H9 (cell line): ENCODE results near the gene ARID1B. TPM values are rescaled to one million over a fixed set of nuclear protein-coding genes. Genes with fewer than 3 reads are reported as not detected.
A peak's percentile ranks its signal among the peaks of the same experiment; 100 is the strongest.

Experiments
- DNase-seq: peaks from one replicate; pipeline ENCODE4 v3.0.0-alpha.2; 2017
- H2AFZ ChIP-seq: one replicate; pipeline ENCODE4 v1.6.1; 2013; ENCODE audit warnings: mild to moderate bottlenecking, low read length, control low read depth, moderate library complexity
- H2AK5ac ChIP-seq: 2 replicates; pipeline ENCODE4 v1.6.1; 2013; ENCODE audit warnings: low read length, control low read depth, mixed read lengths; ENCODE audit not compliant: insufficient read length
- H2BK120ac ChIP-seq: one replicate; pipeline ENCODE4 v1.6.1; 2013; ENCODE audit warnings: low read depth, mild to moderate bottlenecking, low read length, control low read depth, inconsistent platforms; ENCODE audit not compliant: poor library complexity, severe bottlenecking
- H2BK12ac ChIP-seq: 2 replicates; pipeline ENCODE4 v1.6.1; 2013; ENCODE audit warnings: low read length, control low read depth, mixed read lengths, low read depth; ENCODE audit not compliant: insufficient read length
- H2BK15ac ChIP-seq: 2 replicates; pipeline ENCODE4 v1.6.1; 2013; ENCODE audit warnings: low read depth, low read length, control low read depth
- H2BK20ac ChIP-seq: one replicate; pipeline ENCODE4 v1.6.1; 2013; ENCODE audit warnings: low read depth, mild to moderate bottlenecking, low read length, control low read depth, inconsistent platforms; ENCODE audit not compliant: poor library complexity, severe bottlenecking
- H2BK5ac ChIP-seq: 2 replicates; pipeline ENCODE4 v1.6.1; 2013; ENCODE audit warnings: low read length, control low read depth, mixed read lengths; ENCODE audit not compliant: insufficient read length
- H3K14ac ChIP-seq: 2 replicates; pipeline ENCODE4 v1.6.1; 2013; ENCODE audit warnings: low read length, control low read depth; ENCODE audit not compliant: insufficient read depth
- H3K18ac ChIP-seq: 2 replicates; pipeline ENCODE4 v1.6.1; 2013; ENCODE audit warnings: low read depth, mild to moderate bottlenecking, mixed read lengths, low read length, control low read depth; ENCODE audit not compliant: insufficient read length
- H3K23ac ChIP-seq: 2 replicates; pipeline ENCODE4 v1.6.1; 2013; ENCODE audit warnings: low read length, control low read depth, mixed read lengths, low read depth; ENCODE audit not compliant: insufficient read length
- H3K23me2 ChIP-seq: 2 replicates; pipeline ENCODE4 v1.6.1; 2013; ENCODE audit warnings: low read depth, mild to moderate bottlenecking, mixed read lengths, low read length, control low read depth; ENCODE audit not compliant: insufficient read length, poor library complexity, severe bottlenecking
- H3K27ac ChIP-seq: 2 replicates; pipeline ENCODE4 v1.5.1; 2013; ENCODE audit warnings: low read length, control low read depth, mixed read lengths, low read depth; ENCODE audit not compliant: insufficient read length
- H3K27me3 ChIP-seq: 2 replicates; pipeline ENCODE4 v1.6.1; 2013; ENCODE audit warnings: low read length, control low read depth, inconsistent platforms; ENCODE audit not compliant: insufficient read depth
- H3K4ac ChIP-seq: 2 replicates; pipeline ENCODE4 v1.6.1; 2013; ENCODE audit warnings: low read depth, mild to moderate bottlenecking, control low read depth, inconsistent platforms, low read length, moderate library complexity
- H3K4me1 ChIP-seq: 2 replicates; pipeline ENCODE4 v1.6.1; 2013; ENCODE audit warnings: low read length, control low read depth, inconsistent platforms; ENCODE audit not compliant: insufficient read depth
- H3K4me2 ChIP-seq: 2 replicates; pipeline ENCODE4 v1.6.1; 2013; ENCODE audit warnings: low read length, control low read depth, mixed read lengths; ENCODE audit not compliant: insufficient read length, insufficient read depth
- H3K56ac ChIP-seq: 2 replicates; pipeline ENCODE4 v1.6.1; 2013; ENCODE audit warnings: low read depth, mild to moderate bottlenecking, mixed read lengths, low read length, control low read depth; ENCODE audit not compliant: insufficient read length
- H3K79me1 ChIP-seq: 2 replicates; pipeline ENCODE4 v1.6.1; 2013; ENCODE audit warnings: low read depth, mild to moderate bottlenecking, moderate library complexity, low read length, control low read depth, inconsistent platforms; ENCODE audit not compliant: insufficient read depth, poor library complexity, severe bottlenecking
- H3K79me2 ChIP-seq: 2 replicates; pipeline ENCODE4 v1.6.1; 2013; ENCODE audit warnings: low read length, control low read depth, inconsistent platforms; ENCODE audit not compliant: insufficient read depth
- H3K9ac ChIP-seq: 2 replicates; pipeline ENCODE4 v1.6.1; 2013; ENCODE audit warnings: low read length, control low read depth, mixed read lengths; ENCODE audit not compliant: insufficient read length; ENCODE audit errors: extremely low read depth
- H3K9me3 ChIP-seq: one replicate; pipeline ENCODE4 v1.6.1; 2013; ENCODE audit warnings: low read depth, low read length, inconsistent platforms; ENCODE audit not compliant: control insufficient read depth
- H3T11ph ChIP-seq: one replicate; pipeline ENCODE4 v1.6.1; 2013; ENCODE audit warnings: mild to moderate bottlenecking, low read length, control low read depth, inconsistent platforms
- H4K20me1 ChIP-seq: one replicate; pipeline ENCODE4 v1.6.1; 2013; ENCODE audit not compliant: control insufficient read depth, insufficient read length, insufficient read depth
- H4K5ac ChIP-seq: 2 replicates; pipeline ENCODE4 v1.6.1; 2013; ENCODE audit warnings: low read depth, mild to moderate bottlenecking, mixed read lengths, low read length, control low read depth; ENCODE audit not compliant: insufficient read length
- H4K8ac ChIP-seq: replicated peaks from 2 replicates; pipeline ENCODE4 v1.6.1; 2013; ENCODE audit warnings: low read length, control low read depth, mixed read lengths, low read depth; ENCODE audit not compliant: insufficient read length
- H4K91ac ChIP-seq: 2 replicates; pipeline ENCODE4 v1.6.1; 2013; ENCODE audit warnings: low read depth, mild to moderate bottlenecking, moderate library complexity, mixed read lengths, low read length, control low read depth; ENCODE audit not compliant: insufficient read length
- H3K27ac Mint-ChIP-seq, 3 experiments: 2 replicates in 2 of 3; 3 replicates in 1 of 3; pipeline ENCODE4 v1.8.0; 2020 to 2021; ENCODE audit warnings: mixed read lengths in 3 of 3, mild to moderate bottlenecking in 1 of 3, moderate library complexity in 1 of 3
- H3K27me3 Mint-ChIP-seq: 2 replicates; pipeline ENCODE4 v1.8.0; 2021; ENCODE audit warnings: low read depth, mild to moderate bottlenecking, moderate library complexity, mixed read lengths
- H3K36me3 Mint-ChIP-seq, 3 experiments: 2 replicates in 2 of 3; 3 replicates in 1 of 3; pipeline ENCODE4 v1.8.0; 2020 to 2021; ENCODE audit warnings: low read depth in 3 of 3, mixed read lengths in 3 of 3; ENCODE audit not compliant: insufficient read depth in 1 of 3
- H3K4me1 Mint-ChIP-seq, 2 experiments: 2 replicates each; pipeline ENCODE4 v1.8.0; 2020; ENCODE audit warnings: mixed read lengths in 2 of 2
- H3K4me3 Mint-ChIP-seq, 2 experiments: 2 replicates in 1 of 2; 3 replicates in 1 of 2; pipeline ENCODE4 v1.8.0; 2020 to 2021; ENCODE audit warnings: mild to moderate bottlenecking in 2 of 2, mixed read lengths in 2 of 2, moderate library complexity in 1 of 2
- H3K9me3 Mint-ChIP-seq, 2 experiments: 2 replicates in 1 of 2; 3 replicates in 1 of 2; pipeline ENCODE4 v1.8.0; 2020; ENCODE audit warnings: mild to moderate bottlenecking in 2 of 2, mixed read lengths in 2 of 2, moderate library complexity in 1 of 2
- WGBS: extraction: QIAGEN DNeasy Blood & Tissue Kit; methylation state at CpG from one replicate; pipeline ENCODE4 v1.1.7; 2013; ENCODE audit warnings: missing lambda C conversion rate, low lambda C conversion rate, mixed read lengths; ENCODE audit not compliant: insufficient read length; ENCODE audit errors: extremely low coverage; 5-methylcytosine and 5-hydroxymethylcytosine counted together
- total RNA-seq: library from RNA; stranded (reverse); gene quantifications from 2 replicates; pipeline ENCODE4 v1.2.1, GENCODE V29; 2021
- TF ChIP-seq, protein P1 (sequence below): fragments of 200-600 bp; sonication (generic); conservative IDR thresholded peaks from 3 replicates; pipeline ENCODE4 v1.8.0; 2021; ENCODE audit warnings: antibody characterized with exemption, mild to moderate bottlenecking

The ARID1B gene
- total RNA-seq, 1 experiment from 2014 or later: 88.2 TPM

DNA sequence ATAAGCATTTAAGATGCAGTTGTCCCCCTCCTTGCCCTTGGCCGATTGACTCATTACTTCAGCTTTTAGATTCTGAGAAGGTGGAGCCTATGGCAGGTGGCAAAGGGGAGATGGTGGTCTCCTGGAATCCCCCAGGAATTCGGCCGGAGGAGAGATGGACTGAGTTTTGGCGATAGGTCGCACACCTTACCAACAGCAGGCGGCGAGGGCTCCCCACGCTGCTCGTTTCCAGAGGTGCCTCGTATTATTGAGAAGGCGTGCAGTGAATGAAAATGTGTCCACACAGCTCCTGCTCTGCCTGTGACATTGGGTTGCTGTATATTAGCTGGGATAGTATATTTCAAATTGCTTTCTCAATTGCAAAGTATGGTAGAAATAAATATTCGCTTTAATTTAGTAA is 224.5 kb downstream of the ARID1B start:
- no peak overlapping the region for H4K91ac ChIP-seq
- no peak overlapping the region for H3T11ph ChIP-seq
- peaks cover 12% of the 10 kb centered on the region; the same call in 1 of the 2 replicates for H3K79me2 ChIP-seq
- no peak overlapping the region for H2AK5ac ChIP-seq
- H3K9me3 ChIP-seq: no peaks in the 10 kb centered on the region
- H3K4me1 Mint-ChIP-seq: peaks cover 53 to 58% of the 10 kb centered on the region in 2 experiments
- no peak overlapping the region for H3K27ac ChIP-seq
- peaks cover 7% of the 10 kb centered on the region; the same call in 1 of the 2 replicates for H3K4me1 ChIP-seq
- H3K18ac ChIP-seq: no peak overlapping the region
- H2BK15ac ChIP-seq: no peak overlapping the region
- no peaks in the 10 kb centered on the region for H3K27me3 Mint-ChIP-seq
- H3K23me2 ChIP-seq: no peaks in the 10 kb centered on the region
- DNase-seq: no peak
- no peak overlapping the region for H2BK12ac ChIP-seq
- H4K5ac ChIP-seq: no peak overlapping the region
- WGBS: no CpG with 5 or more reads among the region's 12 CpGs
- peak overlapping the region; percentile 40 to 73 (median 60); a peak in 4 of 7 replicates for H3K27ac Mint-ChIP-seq
- no peak overlapping the region for H2AFZ ChIP-seq
- H3K4ac ChIP-seq: no peak overlapping the region
- no peak overlapping the region for H2BK120ac ChIP-seq
- H3K23ac ChIP-seq: no peak overlapping the region
- no peaks in the 10 kb centered on the region for H3K79me1 ChIP-seq
- no peaks in the 10 kb centered on the region for H3K9me3 Mint-ChIP-seq
- H3K4me2 ChIP-seq: no peak overlapping the region
- H3K4me3 Mint-ChIP-seq: peak overlapping the region in 1 of 2 experiments; percentile 34; a peak in 1 of 5 replicates
- H3K14ac ChIP-seq: no peak overlapping the region
- H3K27me3 ChIP-seq: no peaks in the 10 kb centered on the region
- H3K36me3 Mint-ChIP-seq: peaks cover 0 to 4% (median 4%) of the 10 kb centered on the region in 3 experiments; a peak in 3 of 7 replicates
- no peak overlapping the region for H3K56ac ChIP-seq
- H4K8ac ChIP-seq: no peak overlapping the region
- H3K9ac ChIP-seq: no peak overlapping the region
- H2BK20ac ChIP-seq: no peak overlapping the region
- H4K20me1 ChIP-seq: no peaks in the 10 kb centered on the region
- H2BK5ac ChIP-seq: no peak overlapping the region
- TF ChIP-seq, protein P1, sequence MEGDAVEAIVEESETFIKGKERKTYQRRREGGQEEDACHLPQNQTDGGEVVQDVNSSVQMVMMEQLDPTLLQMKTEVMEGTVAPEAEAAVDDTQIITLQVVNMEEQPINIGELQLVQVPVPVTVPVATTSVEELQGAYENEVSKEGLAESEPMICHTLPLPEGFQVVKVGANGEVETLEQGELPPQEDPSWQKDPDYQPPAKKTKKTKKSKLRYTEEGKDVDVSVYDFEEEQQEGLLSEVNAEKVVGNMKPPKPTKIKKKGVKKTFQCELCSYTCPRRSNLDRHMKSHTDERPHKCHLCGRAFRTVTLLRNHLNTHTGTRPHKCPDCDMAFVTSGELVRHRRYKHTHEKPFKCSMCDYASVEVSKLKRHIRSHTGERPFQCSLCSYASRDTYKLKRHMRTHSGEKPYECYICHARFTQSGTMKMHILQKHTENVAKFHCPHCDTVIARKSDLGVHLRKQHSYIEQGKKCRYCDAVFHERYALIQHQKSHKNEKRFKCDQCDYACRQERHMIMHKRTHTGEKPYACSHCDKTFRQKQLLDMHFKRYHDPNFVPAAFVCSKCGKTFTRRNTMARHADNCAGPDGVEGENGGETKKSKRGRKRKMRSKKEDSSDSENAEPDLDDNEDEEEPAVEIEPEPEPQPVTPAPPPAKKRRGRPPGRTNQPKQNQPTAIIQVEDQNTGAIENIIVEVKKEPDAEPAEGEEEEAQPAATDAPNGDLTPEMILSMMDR: no peak
